K562 (cell line): ENCODE results near the gene SLC23A2. TPM values are rescaled to one million over a fixed set of nuclear protein-coding genes. Genes with fewer than 3 reads are reported as not detected.

Experiments used
- BRD4 ChIP-seq: fragments of 200-600 bp; sonication (generic); IDR thresholded peaks from 2 replicates; pipeline ENCODE4 v1.6.1; 2017; ENCODE audit warnings: inconsistent platforms
- BRD9 ChIP-seq: fragments of 450-650 bp; IDR thresholded peaks from 2 replicates; pipeline ENCODE4 v1.6.1; 2018; ENCODE audit warnings: low read depth; ENCODE audit not compliant: partially characterized antibody
- DACH1 ChIP-seq: fragments of 450-650 bp; IDR thresholded peaks from 2 replicates; pipeline ENCODE4 v1.6.1; 2018; ENCODE audit not compliant: partially characterized antibody
- ETV1 ChIP-seq: fragments of 450-650 bp; conservative IDR thresholded peaks from 2 replicates; pipeline ENCODE4 v1.6.1; 2016; ENCODE audit warnings: missing genetic modification characterization, control low read depth, low read depth, missing compliant biosample characterization
- JUN ChIP-seq, 2 experiments: sonication (generic) in 1 of 2; formaldehyde crosslinking in 1 of 2; IDR thresholded peaks; 2 replicates each; pipeline versions ENCODE4 v1.6.1 to v1.8.0; 2012 to 2022; ENCODE audit warnings: borderline replicate concordance in 2 of 2, mild to moderate bottlenecking in 2 of 2, improper control_type of control experiment in 1 of 2, low read depth in 1 of 2, low read length in 1 of 2, missing genetic modification reagents in 1 of 2
- JUND ChIP-seq, 2 experiments: IDR thresholded peaks; 2 replicates in 1 of 2; 3 replicates in 1 of 2; pipeline ENCODE4 v1.6.1; 2011; ENCODE audit warnings: borderline replicate concordance in 2 of 2, low read depth in 2 of 2, low read length in 2 of 2, improper control_type of control experiment in 1 of 2, missing biosample characterization in 1 of 2, missing genetic modification characterization in 1 of 2, missing genetic modification reagents in 1 of 2
- NR2C2 ChIP-seq, 2 experiments: fragments of 200-800 bp in 1 of 2; sonication (Bioruptor generic) in 1 of 2; sonication (generic) in 1 of 2; formaldehyde crosslinking in 1 of 2; IDR thresholded peaks; 2 replicates each; pipeline versions ENCODE4 v1.6.1 to v1.8.0; 2016 to 2022; ENCODE audit warnings: mild to moderate bottlenecking in 1 of 2, missing compliant biosample characterization in 1 of 2, missing genetic modification characterization in 1 of 2, missing genetic modification reagents in 1 of 2
- SAFB ChIP-seq: fragments of 200-400 bp; formaldehyde crosslinking; IDR thresholded peaks from 2 replicates; pipeline ENCODE4 v1.6.1; 2017; ENCODE audit warnings: low read depth, low read length, borderline replicate concordance
- SMAD3 ChIP-seq: fragments of 450-650 bp; formaldehyde crosslinking; conservative IDR thresholded peaks from 2 replicates; pipeline ENCODE4 v1.4.0; 2020; ENCODE audit warnings: mild to moderate bottlenecking
- SMARCE1 ChIP-seq: fragments of 450-650 bp; IDR thresholded peaks from 2 replicates; pipeline ENCODE4 v1.7.1; 2016; ENCODE audit warnings: mild to moderate bottlenecking
- polyA plus RNA-seq, 8 experiments: library from polyadenylated mRNA; depleted of rRNA in 4 of 8; stranded (reverse) in 5 of 8; unstranded in 3 of 8; fragments of >200 nt; fragmentation: Nextera tagmentation in 2 of 8; fragmentation: Illumina TruSeq in 1 of 8; extraction: Ambion mirVana in 2 of 8; extraction: Trizol in 1 of 8; gene quantifications; 2 replicates each; pipeline versions ENCODE4 v1.2.1 to v1.2.3, GENCODE V29; 2011 to 2014; ENCODE audit warnings: inconsistent platforms in 1 of 8, missing spikeins in 1 of 8
- total RNA-seq, 7 experiments: library from RNA; depleted of rRNA in 6 of 7; stranded (reverse); fragments of >200 nt in 6 of 7; fragmentation: Illumina TruSeq in 2 of 7; extraction: Trizol in 2 of 7; gene quantifications; 2 replicates each; pipeline versions ENCODE4 v1.2.1 to v1.2.3, GENCODE V29; 2011 to 2021; ENCODE audit warnings: low replicate concordance in 1 of 7
- TF ChIP-seq, protein P1 (sequence below): sonication (generic); formaldehyde crosslinking; IDR thresholded peaks from 2 replicates; pipeline ENCODE4 v1.8.0; 2022; ENCODE audit warnings: mild to moderate bottlenecking, missing genetic modification reagents

SLC23A2 gene
- total and polyA plus RNA-seq, 9 of the 15 experiments (the other 6 are each of a cell fraction or from before 2014, with no cell fraction given): 0.39 to 6.7 (median 3.2) TPM

DNA sequence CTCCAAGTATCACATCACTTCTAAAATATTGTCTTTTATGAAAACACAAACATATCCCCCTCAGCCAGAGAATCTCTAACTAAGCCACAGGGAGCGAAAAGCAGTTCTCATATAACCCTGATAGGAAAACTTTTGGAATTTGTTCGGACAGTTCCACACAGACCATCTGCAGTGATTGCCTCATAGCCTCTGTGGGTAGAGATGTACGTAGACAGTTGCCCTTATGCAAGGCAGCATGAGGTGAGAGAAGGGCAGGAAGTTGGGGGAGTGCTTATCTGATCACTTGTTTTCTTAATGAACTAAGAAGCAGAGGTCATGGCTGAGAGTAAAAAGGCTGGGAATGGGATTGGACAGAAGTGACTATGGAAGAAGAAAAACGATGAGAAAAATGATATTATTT, 39.6 kb downstream of the SLC23A2 start (continued):
- TF ChIP-seq NR2C2 (CRISPR knock-in tag; IDR thresholded peaks at IDR 0.05): no peak
- TF ChIP-seq NR2C2 (tag; IDR thresholded peaks at IDR 0.05): peak; percentile 76; the same call in 1 of the 2 replicates
- TF ChIP-seq JUND (IDR thresholded peaks at IDR 0.05; ENCODE audit: borderline replicate concordance, low read depth, low read length): no peak
- TF ChIP-seq JUND (tag; IDR thresholded peaks at IDR 0.05; ENCODE audit: borderline replicate concordance, low read depth, low read length): no peak
- TF ChIP-seq ETV1 (tag): peak; percentile 80
- peak; percentile 27 for TF ChIP-seq DACH1
- 0 out of 2 replicates have a peak, but pooled peaks have one; percentile 14 for TF ChIP-seq SMARCE1
- no peak for TF ChIP-seq SAFB
- TF ChIP-seq JUN (IDR thresholded peaks at IDR 0.05; ENCODE audit: borderline replicate concordance, low read depth, low read length): peak; percentile 20; the same call in 1 of the 2 replicates
- TF ChIP-seq JUN (CRISPR knock-in tag; IDR thresholded peaks at IDR 0.05; ENCODE audit: borderline replicate concordance): no peak
- TF ChIP-seq SMAD3 (CRISPR knock-in tag): no peak
- TF ChIP-seq BRD4: no peak
- TF ChIP-seq, protein P1, sequence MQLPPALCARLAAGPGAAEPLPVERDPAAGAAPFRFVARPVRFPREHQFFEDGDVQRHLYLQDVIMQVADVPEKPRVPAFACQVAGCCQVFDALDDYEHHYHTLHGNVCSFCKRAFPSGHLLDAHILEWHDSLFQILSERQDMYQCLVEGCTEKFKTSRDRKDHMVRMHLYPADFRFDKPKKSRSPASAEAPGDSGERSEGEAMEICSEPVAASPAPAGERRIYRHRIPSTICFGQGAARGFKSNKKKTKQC (CRISPR knock-in tag): no peak
- TF ChIP-seq BRD9: no peak
